Cortex of kidney (tissue), 1 donor: ENCODE measurements around the gene DBN1.

Experiments used
- DNase-seq: peaks from one replicate; lab custom pipeline; 2025; lab: John Stamatoyannopoulos, UW

DBN1 gene

DNA sequence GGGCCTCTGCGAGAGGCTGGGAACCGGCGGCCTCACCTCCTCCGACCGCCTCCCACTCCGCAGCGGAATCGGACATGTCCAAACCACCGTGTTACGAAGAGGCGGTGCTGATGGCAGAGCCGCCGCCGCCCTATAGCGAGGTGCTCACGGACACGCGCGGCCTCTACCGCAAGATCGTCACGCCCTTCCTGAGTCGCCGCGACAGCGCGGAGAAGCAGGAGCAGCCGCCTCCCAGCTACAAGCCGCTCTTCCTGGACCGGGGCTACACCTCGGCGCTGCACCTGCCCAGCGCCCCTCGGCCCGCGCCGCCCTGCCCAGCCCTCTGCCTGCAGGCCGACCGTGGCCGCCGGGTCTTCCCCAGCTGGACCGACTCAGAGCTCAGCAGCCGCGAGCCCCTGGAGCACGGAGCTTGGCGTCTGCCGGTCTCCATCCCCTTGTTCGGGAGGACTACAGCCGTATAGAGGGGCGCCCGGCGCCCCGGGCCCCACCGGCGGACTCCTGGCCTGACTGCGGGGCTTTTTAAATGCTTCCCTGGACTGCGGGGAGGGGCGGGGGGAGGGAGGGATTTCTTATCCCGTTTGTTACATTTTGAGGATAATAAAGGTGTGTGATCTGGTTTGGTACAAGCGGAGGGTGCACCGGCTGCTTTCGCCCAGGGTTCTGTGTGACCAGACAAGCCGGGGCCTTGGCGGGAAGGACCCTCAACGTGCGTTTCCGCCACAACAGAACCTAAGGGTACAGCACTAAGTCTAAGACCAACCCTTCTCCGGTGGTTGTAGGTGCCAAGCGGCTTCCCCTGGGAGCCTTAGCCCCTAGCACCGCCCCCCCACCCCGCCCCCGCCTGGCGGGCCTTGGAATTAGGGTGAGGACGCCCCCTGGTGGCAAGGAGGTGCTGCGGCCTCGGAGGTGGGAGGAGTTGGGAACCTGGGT lies 17.5 kb downstream of the DBN1 start:
- DNase-seq, result no peak

DNA sequence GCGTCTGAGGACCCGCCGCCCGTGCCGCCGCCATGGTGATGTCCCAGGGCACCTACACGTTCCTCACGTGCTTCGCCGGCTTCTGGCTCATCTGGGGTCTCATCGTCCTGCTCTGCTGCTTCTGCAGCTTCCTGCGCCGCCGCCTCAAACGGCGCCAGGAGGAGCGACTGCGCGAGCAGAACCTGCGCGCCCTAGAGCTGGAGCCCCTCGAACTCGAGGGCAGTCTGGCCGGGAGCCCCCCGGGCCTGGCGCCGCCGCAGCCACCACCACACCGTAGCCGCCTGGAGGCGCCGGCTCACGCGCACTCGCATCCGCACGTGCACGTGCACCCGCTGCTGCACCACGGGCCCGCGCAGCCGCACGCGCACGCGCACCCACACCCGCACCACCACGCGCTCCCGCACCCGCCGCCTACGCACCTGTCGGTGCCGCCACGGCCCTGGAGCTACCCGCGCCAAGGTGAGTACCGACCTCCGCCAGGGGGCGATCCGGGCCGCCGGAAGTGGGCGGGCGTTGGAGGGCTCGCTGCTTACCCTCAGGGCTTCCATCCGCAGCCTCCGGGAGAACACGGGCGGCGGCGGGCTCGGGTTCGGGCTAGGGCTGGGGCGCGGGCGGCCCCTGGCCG lies 18.3 kb downstream of the DBN1 start:
- no peak for DNase-seq

DNA sequence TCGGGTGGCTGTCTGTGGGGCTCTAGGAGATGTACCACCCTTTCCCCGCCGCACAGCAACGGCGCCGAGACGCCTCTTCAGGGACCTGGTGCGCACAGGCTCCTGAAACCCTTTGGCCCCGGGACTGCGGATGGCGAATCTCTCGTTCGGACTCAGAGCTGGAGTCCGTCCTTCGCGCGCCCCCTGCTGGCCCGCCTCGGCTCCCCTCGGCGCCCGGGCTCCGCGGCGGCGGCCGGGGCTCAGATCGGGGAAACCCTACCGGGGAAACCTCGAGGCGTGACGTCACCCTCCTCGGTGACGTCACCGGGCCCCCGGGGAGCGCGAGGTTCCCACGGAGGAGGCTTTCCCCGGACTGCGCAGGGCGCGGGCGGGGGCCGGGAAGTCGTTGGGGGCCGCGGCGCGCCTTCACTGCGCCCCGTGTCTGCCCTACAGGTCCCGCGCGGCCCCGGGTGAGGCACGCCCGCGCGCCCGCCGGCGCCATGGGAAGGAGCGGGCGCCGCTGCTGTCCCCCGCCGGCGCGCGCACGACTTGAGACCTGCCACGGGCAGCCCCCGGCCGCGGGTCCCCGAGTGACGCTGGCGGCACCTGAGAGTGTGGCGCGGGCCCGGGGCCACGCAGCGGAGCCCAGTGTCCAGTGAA lies 18.9 kb downstream of the DBN1 start:
- DNase-seq, result no peak

DNA sequence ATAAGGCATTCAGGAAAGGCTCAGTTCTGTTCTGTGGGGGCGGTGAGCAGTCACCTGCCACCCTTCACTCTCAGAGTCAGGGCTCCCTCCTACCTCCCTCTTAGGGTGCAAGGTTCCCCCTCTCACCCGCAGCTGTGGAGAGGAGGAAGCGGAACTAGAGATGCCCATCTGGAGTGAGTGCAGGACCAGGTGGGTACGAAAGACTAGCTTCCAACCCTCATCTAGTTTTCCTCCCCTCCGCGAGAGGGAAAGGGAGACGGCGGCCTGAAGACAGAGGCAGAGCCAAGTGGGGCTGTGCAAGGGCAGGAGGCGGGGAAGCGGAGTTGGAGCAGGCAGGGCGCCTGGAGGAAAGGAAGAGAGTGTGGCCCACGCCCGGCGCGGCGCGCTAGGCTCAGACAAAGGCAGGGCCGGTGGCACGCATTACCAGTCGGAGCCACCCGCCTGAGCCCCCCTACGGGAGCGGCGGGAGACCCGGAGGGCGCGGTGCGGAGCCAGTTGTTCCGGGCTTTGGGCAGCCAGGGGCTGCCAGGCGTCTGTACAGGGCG lies 19.5 kb downstream of the DBN1 start:
- no peak for DNase-seq

DNA sequence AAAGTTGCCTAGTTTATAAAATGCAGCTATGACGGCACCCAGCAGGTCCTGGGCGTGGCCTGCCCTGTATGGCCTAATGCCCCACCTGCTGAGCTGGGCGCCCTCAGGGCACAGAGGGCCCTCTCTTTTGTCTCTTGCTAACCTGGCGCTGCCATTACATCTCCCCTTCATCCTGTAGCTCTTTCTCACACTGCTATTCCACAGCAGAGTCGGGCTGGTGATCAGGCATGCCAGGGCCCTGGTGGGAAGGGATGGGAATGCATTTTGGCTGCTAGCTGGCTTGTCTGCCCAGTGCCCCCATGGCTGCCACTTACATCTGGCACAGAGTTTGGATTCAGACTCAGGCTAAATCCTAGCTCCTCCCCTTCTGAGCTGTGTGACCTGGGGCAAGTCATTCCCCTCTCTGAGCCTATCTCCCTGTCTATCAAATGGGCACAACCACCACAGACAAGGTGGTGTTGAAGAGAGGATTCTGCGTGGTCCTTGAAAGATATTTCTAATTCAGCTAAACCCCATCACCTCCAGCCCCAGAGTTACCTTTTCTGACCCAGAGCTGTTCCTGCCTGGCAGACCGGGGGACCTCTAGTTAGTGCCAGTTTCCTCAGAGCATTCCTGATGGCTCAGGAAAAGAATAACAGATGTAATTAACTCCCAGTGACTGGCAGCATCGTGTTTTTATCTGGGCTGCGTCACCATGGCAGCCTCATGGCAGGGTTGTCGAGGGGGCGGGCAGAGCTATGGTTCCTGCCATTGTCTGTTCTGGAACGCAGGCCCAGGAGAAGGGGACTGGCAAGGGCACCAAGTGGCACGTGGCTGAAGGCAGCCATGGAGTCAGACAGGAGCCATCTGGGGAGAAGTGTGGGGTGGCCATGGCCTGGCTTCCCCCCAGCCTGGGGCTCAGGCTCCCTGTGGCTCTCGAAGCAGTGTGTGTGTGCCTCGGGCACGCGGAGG lies 20.5 kb downstream of the DBN1 start:
- DNase-seq, result no peak

DNA sequence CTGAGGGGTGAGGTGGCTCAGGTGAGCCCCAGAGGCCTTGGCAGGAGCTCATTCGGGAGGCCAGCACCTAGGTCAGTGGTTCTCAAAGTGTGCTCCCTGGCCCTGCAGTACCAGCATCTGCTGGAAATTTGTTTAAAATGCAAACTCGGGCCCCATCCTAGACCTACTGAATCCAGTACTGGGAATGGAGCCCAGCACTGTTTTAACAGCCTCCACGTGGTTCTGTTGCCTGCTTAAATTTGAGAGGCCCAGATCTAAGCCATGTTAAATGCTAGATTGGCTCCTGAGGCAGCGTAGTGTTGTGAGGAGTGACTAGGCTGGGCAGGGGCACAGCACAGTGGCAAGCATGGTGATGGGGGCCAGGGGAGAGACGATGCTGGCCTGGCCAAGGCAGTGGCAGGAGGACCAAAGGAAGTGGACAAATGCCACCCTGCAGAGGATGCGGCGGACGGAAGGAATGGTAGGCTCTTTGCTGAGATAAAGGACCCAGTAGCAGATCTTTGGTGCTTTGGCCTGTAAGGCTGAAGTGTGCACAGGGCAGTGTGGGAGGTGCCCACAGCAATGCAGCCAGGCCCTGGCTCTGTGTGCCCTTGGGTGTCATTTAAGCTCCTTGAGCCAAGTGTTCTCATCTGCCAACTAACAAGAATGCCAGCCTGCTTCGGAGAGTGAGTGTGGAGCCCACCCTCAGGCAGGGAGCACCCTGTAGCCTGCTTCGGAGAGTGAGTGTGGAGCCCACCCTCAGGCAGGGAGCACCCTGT lies 22.6 kb downstream of the DBN1 start:
- no peak for DNase-seq

DNA sequence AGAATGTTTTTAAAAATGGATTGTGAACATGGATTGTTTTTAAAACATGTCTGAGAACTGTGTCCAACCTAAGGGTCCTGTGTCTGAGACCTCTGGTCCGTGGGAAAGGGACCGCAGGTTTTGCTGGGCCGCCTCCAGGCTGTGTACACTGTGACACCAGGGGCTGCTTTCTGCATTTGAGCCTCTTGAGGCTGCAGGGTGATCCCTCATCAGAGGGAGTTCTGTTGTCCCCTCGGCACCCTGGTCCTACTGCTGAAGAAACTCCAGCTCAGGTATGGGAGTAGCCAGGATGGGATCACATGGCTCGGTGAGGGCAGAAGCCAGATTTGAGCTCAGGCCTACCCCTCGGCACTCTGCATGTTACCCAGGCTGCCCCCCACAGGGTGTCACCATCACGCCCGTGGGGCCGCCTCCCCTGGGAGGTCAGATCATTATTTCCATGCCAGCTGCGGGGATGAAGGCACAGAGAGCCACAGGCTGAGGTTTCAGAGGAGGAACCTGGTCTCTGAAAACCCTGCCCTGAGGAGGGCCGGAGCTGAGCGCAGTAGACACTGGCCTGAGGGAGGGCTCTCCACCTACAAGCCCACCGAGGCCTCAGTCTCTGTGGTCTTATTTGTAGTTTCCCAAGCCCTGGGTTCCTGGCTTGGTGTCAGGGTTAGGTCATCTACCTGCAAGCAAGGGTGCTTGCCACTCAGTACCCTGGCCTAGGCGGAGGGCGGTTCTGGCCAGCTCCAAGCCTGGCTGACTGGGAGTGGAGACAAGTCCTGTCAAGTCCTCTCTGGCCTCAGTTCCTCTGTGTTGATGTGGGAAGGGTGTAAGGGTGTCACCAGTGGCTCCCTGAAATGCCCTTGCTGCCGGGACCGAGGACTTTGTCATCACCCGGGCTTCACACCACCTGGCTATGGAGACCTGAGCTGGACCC lies 24.0 kb downstream of the DBN1 start:
- DNase-seq, result no peak

DNA sequence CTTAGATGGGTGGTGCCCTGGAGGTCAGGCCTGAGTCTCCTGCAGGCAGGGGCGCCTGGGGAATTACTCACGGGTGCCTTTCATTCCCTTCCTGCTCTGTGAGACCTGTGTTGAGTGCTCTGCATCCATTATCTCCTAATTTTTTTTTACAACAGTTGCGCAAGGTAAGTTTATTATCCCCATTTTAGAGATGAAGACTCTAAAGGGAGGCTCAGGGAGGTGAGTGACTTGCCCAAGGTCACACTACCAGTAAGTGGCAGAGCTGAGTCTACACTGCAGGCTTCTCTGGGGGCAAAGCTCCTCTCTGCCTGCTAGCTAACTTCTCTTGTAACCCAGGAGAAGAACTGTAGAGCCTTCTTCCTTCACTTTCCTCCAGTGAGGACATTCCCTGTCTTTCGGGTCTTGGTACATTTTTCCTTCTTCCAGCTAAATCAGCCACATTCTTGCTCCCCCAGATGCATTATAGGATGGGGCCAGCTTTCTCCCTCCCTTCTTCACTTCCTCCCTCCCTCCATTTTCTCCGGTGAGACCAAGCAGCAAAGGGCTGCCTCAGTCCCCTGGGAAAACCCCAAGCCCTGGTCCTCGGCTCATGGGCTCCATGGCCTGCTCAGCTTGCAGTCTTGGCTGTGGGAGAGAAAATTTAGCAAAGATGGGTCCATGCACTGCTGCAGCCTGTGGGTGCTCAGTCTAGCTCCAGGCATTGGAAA lies 25.0 kb downstream of the DBN1 start:
- no peak for DNase-seq

DNA sequence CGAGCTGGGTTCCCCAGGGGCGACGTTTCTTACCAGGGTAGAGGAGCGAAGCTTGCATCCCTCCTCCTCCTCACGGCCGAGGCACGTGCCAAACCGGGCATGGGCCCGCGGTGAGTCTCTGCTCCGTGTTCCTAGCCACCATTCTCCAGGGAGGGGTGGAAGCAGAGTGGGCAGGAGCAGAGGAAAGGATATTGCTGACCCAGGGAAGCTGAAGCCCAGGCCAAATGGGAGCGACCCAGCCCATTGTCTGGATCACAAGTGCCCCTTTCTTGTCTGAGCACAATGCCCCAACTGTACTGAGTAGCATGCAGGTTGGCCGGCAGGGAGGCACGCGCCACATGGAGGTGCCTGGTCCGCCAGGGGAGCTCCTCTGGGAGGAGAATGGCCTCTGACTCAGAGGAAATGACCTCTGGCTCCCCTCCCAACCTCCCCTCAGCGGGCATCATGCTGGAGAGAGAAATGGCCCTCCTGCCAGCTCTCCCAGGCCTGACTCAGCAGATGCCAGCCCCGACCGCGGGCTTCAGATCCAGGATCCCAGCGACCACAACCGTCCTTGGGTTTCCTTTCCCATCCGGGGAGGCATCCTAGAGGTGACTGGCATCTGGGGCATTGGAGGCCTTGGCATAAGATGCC lies 25.7 kb downstream of the DBN1 start:
- DNase-seq, result no peak

DNA sequence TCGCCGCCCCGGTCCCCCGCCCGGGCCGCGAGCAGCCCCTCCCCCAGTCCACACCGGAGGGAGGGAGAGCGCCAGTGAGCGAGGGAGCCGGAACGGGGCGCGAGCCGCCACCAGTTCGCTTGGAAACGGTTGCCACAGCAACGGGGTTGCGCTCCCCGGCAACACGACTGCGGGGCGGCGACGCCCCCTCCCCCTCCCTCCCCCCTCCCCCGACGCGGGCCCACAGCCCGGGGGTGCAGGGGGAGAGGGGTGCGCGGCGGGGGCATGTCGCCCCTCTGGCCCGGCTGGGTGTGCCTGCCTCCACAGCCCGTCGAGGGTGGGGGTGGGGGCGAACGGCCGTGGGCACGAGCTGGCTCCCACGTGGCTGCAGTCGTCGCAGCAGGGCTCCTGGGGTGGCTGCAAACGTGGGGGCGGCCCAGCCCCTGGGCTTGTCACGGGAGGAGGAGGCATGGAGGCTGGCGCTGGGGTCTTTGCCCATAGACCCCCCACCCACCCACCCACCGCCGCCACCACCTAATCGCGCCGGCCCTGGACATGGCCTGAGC lies 26.3 kb downstream of the DBN1 start:
- no peak for DNase-seq

DNA sequence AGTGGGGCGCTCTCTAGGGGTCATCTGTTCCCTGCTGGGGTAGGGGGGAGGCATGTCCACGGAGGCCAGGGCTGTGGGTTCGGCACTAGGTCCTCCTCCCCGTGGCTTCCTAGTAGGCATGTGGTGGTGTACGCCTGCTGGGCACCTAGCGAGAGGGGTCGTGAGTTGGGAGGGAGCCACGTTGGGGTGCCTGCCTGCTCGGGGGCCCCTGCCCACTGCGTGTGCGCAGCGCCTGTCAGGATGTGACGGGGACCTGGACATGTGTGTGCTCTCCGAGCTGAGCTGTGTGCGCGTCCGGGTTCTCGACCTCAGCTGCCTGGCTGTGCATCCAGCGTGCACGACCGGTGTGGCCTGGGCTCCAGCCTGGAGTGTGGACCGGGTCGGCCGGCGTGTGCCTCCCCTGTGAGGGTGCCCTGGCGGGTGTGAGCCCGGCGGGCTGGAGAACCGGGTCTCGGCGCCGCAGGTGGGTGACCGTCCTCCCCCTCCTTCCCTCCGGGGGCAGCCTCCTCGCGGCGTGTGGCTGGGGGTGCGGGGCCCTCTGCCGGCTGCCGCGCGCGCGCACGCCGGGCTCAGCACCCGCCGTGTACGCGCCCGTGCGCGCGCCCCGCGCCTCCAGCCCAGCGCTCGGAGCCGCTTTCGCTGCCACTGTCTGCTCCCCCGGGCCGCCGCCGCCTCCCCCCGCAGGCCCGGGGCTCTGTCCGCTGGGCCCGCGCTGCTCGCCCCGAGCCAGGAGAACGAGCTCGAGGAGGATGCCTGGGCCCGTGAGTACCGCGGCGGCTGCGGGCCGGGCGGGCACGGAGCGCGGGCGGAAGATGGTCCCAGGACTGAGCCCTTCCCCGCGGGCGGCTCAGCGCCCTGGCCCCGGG lies 27.0 kb downstream of the DBN1 start, which contains the start of gene PRR7:
Gene PRR7 (plus strand): TSS at position 615 of the 866 bp plus-strand sequence. CDS start 8,254 bp downstream, outside the sequence.
- DNase-seq, result no peak

DNA sequence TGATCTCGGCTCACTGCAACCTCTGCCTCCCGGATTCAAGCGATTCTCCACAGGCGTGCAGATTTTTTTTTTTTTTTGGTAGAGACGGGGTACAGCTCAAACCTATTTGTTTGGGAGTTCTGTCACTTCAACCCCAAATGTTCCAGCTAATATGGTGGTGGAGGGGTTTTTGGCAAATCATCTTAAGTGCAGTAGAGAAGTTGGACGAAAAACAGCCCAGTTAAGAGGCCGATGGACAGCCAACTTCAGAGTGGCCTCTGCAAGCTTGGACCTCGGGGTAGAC lies 27.6 kb downstream of the DBN1 start:
- DNase-seq, result no peak

DNA sequence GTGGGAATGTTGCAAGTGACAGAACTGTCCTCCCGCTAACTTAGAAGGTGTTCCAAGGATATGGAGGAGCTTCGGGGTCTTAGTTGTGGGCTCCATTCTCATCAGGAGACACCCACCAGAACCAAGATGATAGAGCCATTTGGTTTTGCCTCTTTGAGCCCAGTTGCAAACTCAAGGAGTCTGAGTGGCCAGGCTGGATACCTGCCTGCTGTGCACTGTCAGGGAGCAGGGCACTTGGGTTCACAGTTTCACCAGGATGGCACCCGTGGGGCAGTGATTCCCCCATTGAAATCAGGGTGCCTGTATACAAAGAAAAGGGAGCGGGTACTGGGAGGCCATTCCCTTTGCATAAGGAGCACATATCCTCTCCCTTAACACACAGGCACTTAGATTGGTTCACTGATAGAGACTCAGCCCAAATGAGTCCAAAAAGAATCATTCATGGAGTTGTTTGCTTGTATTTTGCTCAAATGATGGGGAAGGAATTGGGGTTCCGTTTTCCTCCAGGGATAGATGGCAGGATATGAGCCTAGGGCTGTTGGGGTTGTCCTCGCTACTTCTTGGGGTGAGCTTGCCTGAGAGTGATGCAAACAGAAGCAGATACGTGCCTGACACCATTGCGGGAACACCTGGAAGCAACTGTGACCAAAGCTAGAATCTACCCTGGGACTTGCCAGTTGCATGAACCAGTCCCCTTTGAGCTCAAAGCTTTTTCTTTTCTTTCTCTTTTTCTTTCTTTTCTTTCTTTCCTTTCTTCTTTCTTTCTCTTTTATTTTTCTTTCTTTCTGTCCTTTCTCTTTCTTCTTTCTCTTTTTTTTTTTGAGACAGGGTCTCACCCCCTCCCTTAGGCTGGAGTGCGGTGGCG lies 28.1 kb downstream of the DBN1 start:
- DNase-seq, result no peak

DNA sequence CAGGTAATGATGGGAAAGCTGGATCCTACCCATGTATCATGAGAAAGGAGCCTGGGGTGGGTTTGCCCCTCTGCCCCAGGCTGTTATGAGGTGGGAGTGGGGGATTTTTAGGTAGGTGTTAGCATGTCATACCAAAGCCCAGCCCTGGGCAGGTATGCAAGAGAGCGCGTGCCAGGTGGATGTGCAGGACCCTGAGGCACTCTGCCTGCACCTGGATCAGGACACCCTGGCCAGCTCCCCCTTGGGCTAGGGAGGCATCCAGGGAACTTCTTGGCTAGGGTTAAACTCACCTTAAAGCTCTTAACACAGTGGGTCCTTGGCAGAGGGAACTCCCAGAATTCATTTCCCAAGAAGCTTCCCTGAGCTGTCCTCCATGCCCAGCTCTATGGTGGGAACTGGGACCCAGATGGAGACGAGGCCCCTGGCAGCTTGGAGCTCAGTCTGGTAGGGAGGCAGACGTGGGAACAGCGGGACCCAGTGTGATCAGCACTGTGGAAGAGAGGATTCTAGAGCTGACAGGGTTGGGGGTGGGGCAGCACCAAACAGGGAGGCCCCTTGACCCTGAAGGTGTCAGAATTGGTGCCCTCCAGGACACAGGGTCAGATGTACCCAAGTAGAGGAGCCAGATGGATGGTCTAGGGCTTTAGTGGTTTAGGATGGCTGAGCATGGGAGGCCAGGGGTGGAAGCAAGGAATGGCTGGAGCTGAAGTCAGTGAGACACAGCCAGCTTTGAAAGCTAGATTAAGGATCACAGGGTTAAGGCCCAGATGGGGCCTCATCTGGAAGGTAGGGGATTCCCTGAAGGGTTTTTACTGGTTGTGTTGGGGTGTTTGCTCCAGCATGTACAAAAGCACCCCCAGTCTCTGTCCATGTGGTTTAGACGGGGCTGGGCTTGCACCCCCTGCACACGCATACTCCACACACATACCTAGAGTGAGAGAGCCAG lies 29.1 kb downstream of the DBN1 start:
- no peak for DNase-seq
